ENCODE measurements around the gene ADGRG1. TPM values are rescaled to one million over a fixed set of nuclear protein-coding genes. Genes with fewer than 3 reads are reported as not detected.

Gene ADGRG1
- total and polyA plus RNA-seq, 7 donors, result 5.0 to 36.3 (median 7.7) TPM

DNA sequence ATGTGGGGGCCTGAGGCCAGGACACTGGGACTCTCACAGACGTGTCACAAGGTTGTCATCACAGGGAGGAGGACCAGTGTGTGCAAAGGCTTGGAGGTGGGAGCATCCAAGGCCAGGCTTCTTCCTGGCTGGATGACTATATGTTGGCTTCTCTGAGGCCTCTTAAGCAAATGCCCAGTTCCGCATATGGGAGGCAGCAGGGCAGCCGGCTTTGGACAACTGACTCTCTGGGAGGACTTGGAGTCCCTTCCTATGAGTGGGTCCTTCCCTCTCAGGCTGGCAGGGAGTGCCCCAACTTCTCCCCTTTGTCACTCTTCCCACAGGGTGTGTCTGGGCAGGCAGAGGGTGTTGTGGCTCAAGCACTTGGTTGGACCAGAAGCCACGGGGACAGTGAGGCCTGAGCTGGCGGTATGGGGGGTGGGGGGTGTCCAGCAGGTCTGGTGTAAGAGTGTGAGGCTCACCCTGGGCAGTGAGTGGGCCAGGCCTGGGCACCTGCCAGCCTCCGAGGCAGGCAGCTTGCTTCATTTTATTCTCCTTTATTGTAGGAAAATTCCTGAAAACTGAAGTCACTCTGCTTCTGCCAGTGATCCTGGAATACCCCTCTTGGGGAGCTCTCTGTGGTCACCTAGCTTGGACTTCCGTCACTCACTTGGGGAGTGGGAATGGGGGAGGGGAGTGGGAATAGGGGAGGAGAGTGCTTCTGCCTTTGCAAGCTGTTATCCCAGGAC lies 14.9 kb downstream of the ADGRG1 start:
- 19 to 45% methylated on average over 7 of the region's 7 CpGs for WGBS, 2 donors
- intact Hi-C loops (cut with DNase I), result no loop called here
- DNase-seq, result peak; percentile 71
- peaks cover 0 to 3% (median 0%) of the 10 kb centered on the region in 3 donors for H3K27me3 ChIP-seq
- no peaks in the 10 kb centered on the region for H3K9me3 ChIP-seq
- no peaks in the 10 kb centered on the region for H3K4me1 ChIP-seq
- H3K27ac ChIP-seq, result peak overlapping the region in 2 of 4 donors; percentile 13 to 46
- H3K4me3 ChIP-seq, result no peak overlapping the region
- TF ChIP-seq, protein P1, sequence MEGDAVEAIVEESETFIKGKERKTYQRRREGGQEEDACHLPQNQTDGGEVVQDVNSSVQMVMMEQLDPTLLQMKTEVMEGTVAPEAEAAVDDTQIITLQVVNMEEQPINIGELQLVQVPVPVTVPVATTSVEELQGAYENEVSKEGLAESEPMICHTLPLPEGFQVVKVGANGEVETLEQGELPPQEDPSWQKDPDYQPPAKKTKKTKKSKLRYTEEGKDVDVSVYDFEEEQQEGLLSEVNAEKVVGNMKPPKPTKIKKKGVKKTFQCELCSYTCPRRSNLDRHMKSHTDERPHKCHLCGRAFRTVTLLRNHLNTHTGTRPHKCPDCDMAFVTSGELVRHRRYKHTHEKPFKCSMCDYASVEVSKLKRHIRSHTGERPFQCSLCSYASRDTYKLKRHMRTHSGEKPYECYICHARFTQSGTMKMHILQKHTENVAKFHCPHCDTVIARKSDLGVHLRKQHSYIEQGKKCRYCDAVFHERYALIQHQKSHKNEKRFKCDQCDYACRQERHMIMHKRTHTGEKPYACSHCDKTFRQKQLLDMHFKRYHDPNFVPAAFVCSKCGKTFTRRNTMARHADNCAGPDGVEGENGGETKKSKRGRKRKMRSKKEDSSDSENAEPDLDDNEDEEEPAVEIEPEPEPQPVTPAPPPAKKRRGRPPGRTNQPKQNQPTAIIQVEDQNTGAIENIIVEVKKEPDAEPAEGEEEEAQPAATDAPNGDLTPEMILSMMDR (IDR thresholded peaks at IDR 0.05), result no peak
- TF ChIP-seq POLR2AphosphoS5 (IDR thresholded peaks at IDR 0.05) (no peak), EP300 (IDR thresholded peaks at IDR 0.05) (no peak), POLR2A (IDR thresholded peaks at IDR 0.05) (no peak)
- no peaks in the 10 kb centered on the region for H3K36me3 ChIP-seq

DNA sequence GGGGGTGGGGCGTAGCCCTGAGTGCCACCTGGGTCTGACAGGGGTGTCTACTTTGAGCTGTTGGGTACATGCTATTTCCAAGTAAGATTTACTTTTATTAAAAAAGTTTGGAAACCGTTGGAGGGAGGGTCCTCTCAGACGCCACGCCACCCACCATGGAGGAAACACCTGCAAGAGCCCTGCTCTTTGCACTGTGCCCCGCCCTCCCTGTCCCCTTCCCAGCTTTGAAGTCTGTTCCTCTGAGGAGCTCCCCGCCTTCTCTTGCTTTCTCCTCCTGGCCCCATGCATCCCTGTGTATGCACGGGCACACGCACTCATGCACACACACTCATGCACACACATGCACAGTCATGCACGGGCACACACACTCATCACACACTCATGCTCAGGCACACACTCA lies 15.5 kb downstream of the ADGRG1 start:
- intact Hi-C loops (cut with DNase I), result no loop called here
- no peak for DNase-seq
- Histone ChIP-seq H3K4me3 (no peak overlapping the region), H3K27me3 (peaks cover 0 to 5% (median 0%) of the 10 kb centered on the region in 3 donors), H3K36me3 (no peaks in the 10 kb centered on the region), H3K27ac (no peak overlapping the region), H3K9me3 (no peaks in the 10 kb centered on the region), H3K4me1 (no peaks in the 10 kb centered on the region)
- TF ChIP-seq, protein P1 (IDR thresholded peaks at IDR 0.05), result no peak
- no peak for TF ChIP-seq POLR2AphosphoS5 (IDR thresholded peaks at IDR 0.05)
- 23 to 28% methylated on average over 9 of the region's 9 CpGs for WGBS, 2 donors

DNA sequence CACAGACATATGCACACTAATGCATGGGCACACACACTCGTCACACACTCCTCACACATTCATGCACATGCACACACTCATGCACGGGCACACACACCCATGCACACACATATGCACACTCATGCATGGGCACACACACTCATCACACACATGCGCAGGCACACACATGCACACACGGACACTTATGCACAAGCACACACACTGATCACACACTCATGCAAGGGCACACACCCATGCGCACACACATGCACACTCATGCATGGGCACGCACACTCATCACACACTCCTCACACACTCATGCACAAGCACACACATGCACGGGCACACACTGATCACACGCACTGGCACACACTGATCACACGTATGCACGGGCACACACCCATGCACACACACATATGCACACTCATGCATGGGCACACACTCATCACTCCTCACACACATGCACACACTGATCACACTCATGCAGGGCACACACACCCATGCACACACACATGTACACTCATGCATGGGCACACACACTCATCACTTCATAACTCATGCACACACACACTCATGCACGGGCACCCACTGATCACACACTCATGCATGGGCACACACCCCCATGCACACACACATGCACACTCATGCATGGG lies 16.1 kb downstream of the ADGRG1 start:
- TF ChIP-seq EP300 (IDR thresholded peaks at IDR 0.05) (no peak), POLR2AphosphoS5 (IDR thresholded peaks at IDR 0.05) (no peak), POLR2A (IDR thresholded peaks at IDR 0.05) (no peak)
- TF ChIP-seq, protein P1 (IDR thresholded peaks at IDR 0.05), result no peak
- Histone ChIP-seq H3K27ac (no peak overlapping the region), H3K9me3 (no peaks in the 10 kb centered on the region), H3K4me3 (no peak overlapping the region), H3K36me3 (no peaks in the 10 kb centered on the region), H3K27me3 (peaks cover 0 to 10% (median 0%) of the 10 kb centered on the region in 3 donors), H3K4me1 (no peaks in the 10 kb centered on the region)
- WGBS, 2 donors, result 82 to 95% methylated on average over 11 of the region's 11 CpGs
- no peak for DNase-seq
- intact Hi-C loops (cut with DNase I), result loop anchor here (5.0 kb wide), 1 partner anchor 67 kb away; no protein-coding TSS in a partner anchor

DNA sequence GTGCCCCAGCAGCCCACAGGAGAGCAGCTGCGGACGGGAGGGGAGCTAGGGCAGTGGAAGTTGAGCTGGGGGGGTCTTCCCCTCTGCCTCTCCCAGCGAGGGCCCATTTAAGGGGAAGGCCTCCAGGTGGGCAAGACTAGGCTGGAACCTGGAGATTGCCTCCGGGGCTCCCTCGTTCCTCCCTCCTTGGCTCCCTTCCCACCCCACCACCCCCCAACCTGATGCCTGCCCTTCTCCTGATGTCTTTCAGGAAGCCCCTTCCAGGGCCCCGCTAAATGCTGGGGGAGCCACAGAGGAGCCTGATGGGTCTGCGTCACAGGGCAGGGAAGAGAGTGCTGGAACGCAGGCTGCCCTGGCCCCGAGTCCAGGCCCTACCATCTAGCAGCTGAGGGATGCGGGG lies 16.7 kb downstream of the ADGRG1 start:
- intact Hi-C loops (cut with DNase I), result loop anchor here (5.0 kb wide), 1 partner anchor 68 kb away; no protein-coding TSS in a partner anchor
- no peaks in the 10 kb centered on the region for H3K4me1 ChIP-seq
- no peaks in the 10 kb centered on the region for H3K9me3 ChIP-seq
- H3K4me3 ChIP-seq, result no peak overlapping the region
- H3K36me3 ChIP-seq, result no peaks in the 10 kb centered on the region
- peaks cover 0 to 10% (median 0%) of the 10 kb centered on the region in 3 donors for H3K27me3 ChIP-seq
- WGBS, 2 donors, result 63 to 83% methylated on average over 10 of the region's 10 CpGs
- H3K27ac ChIP-seq, result peak overlapping the region in 1 of 4 donors; percentile 53
- TF ChIP-seq POLR2A (IDR thresholded peaks at IDR 0.05) (no peak), EP300 (IDR thresholded peaks at IDR 0.05) (no peak), POLR2AphosphoS5 (IDR thresholded peaks at IDR 0.05) (no peak)
- TF ChIP-seq, protein P1 (IDR thresholded peaks at IDR 0.05), result no peak
- no peak for DNase-seq
